A673 (cell line): ENCODE data around the gene LIM2.

Source experiments
- CTCF ChIP-seq: fragments of 300-800, 200-600 bp; sonication (generic); conservative IDR thresholded peaks from 2 replicates; pipeline ENCODE4 v1.5.1; 2017; ENCODE audit warnings: low read depth, mild to moderate bottlenecking, antibody characterized with exemption, low read length, moderate library complexity, mixed read lengths
- EZH2 ChIP-seq: fragments of 200-600 bp; sonication (generic); IDR thresholded peaks from 2 replicates; pipeline ENCODE4 v1.6.1; 2017; ENCODE audit warnings: borderline replicate concordance, low read depth, mild to moderate bottlenecking, mixed read lengths, antibody characterized with exemption, low read length; ENCODE audit not compliant: poor library complexity, severe bottlenecking

- TF ChIP-seq CTCF (no peak), EZH2 (no peak)
Observed at GRCh38 chr19:51418707-51419106, 30.9 kb upstream of the LIM2 start.
